Measurements from ENCODE around the gene CEP128.

DNA sequence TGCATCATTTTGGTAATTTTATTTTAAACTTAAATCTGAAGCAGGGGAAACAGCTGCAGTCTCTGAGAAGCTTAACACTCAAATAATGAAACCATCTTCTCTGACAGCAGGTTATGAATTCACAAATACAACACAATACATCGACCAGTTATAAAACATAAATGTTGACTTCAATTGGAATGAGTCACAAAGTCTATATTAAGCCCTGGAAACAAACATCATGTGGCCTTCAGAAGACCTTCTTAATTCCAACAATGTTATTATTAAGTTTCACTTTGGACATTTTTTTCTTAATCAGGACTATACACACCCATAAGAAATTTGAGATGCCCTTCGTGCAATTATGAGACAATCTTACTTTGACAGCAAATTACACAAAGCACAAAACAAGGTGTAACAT, 68.9 kb downstream of the CEP128 start:
- TF ChIP-seq EZH2phosphoT487 (IDR thresholded peaks at IDR 0.05; ENCODE audit: insufficient read depth, low read depth) (no peak), EZH2 (IDR thresholded peaks at IDR 0.05; ENCODE audit: insufficient read depth, poor library complexity, severe bottlenecking) (no peak)
